Activated naive CD8-positive, alpha-beta T cell treated with anti-CD3 and anti-CD28 coated beads for 36 hours (primary cell): ENCODE measurements around the gene C13orf46. TPM values are rescaled to one million over a fixed set of nuclear protein-coding genes. Genes with fewer than 3 reads are reported as not detected.
A peak's percentile ranks its signal among the peaks of the same experiment; 100 is the strongest.
"Not testable (repeated sequence)": the region's sequence is repeated elsewhere in the genome, so short reads cannot be mapped to it uniquely, and the experiment has no call there.

ENCODE experiments used
- DNase-seq: peaks from one replicate; pipeline ENCODE4 v3.0.0; 2021
- H3K27ac Mint-ChIP-seq: one replicate; pipeline ENCODE4 v1.8.0; 2022; ENCODE audit warnings: mild to moderate bottlenecking, moderate library complexity, mixed read lengths
- H3K27me3 Mint-ChIP-seq: one replicate; pipeline ENCODE4 v1.8.0; 2022; ENCODE audit warnings: mild to moderate bottlenecking, mixed read lengths
- H3K36me3 Mint-ChIP-seq: one replicate; pipeline ENCODE4 v1.8.0; 2021; ENCODE audit warnings: mild to moderate bottlenecking, mixed read lengths
- H3K4me1 Mint-ChIP-seq: one replicate; pipeline ENCODE4 v1.8.0; 2021; ENCODE audit warnings: mixed read lengths
- H3K4me3 Mint-ChIP-seq: one replicate; pipeline ENCODE4 v1.8.0; 2022; ENCODE audit warnings: mild to moderate bottlenecking, moderate library complexity, mixed read lengths
- H3K9me3 Mint-ChIP-seq: one replicate; pipeline ENCODE4 v1.8.0; 2022; ENCODE audit warnings: mixed read lengths
- total RNA-seq, 2 experiments: library from RNA; stranded (reverse); gene quantifications; one replicate each; pipeline ENCODE4 v1.2.3, GENCODE V29; 2021

The C13orf46 gene
- total RNA-seq, 2 experiments from 2014 or later = 0.96 to 0.99 TPM

GRCh38 chr13:113915012-113915763 is 58.7 kb downstream of the C13orf46 start:
- no peak for DNase-seq
- no peak overlapping the region for H3K4me3 Mint-ChIP-seq
- H3K27me3 Mint-ChIP-seq = peaks cover 44% of the 10 kb centered on the region
- no peak overlapping the region for H3K27ac Mint-ChIP-seq
- peaks cover 4% of the 10 kb centered on the region for H3K9me3 Mint-ChIP-seq
- H3K36me3 Mint-ChIP-seq = peaks cover 4% of the 10 kb centered on the region
- H3K4me1 Mint-ChIP-seq = no peaks in the 10 kb centered on the region

- Mint-ChIP-seq H3K27ac (no peak overlapping the region), H3K27me3 (peaks cover 51% of the 10 kb centered on the region), H3K4me3 (no peak overlapping the region), H3K4me1 (no peaks in the 10 kb centered on the region), H3K36me3 (peaks cover 4% of the 10 kb centered on the region), H3K9me3 (peaks cover 4% of the 10 kb centered on the region)
- DNase-seq = no peak
These were observed 59.4 kb downstream of the C13orf46 start for GRCh38 chr13:113914333-113915011.

GRCh38 chr13:113913838-113914237 is 60.0 kb downstream of the C13orf46 start:
- not testable (repeated sequence) for H3K27ac Mint-ChIP-seq, H3K9me3 Mint-ChIP-seq, H3K36me3 Mint-ChIP-seq, H3K4me1 Mint-ChIP-seq, H3K4me3 Mint-ChIP-seq, DNase-seq
- H3K27me3 Mint-ChIP-seq = peaks cover 57% of the 10 kb centered on the region

GRCh38 chr13:113913408-113913807 is 60.5 kb downstream of the C13orf46 start:
- H3K9me3 Mint-ChIP-seq, DNase-seq, H3K4me1 Mint-ChIP-seq, H3K4me3 Mint-ChIP-seq, H3K36me3 Mint-ChIP-seq, H3K27ac Mint-ChIP-seq: not testable (repeated sequence)
- H3K27me3 Mint-ChIP-seq = peaks cover 61% of the 10 kb centered on the region

GRCh38 chr13:113912596-113912995 is 61.3 kb downstream of the C13orf46 start:
- Mint-ChIP-seq H3K4me1 (peaks cover 8% of the 10 kb centered on the region), H3K36me3 (peaks cover 4% of the 10 kb centered on the region), H3K27ac (no peak overlapping the region), H3K27me3 (peaks cover 68% of the 10 kb centered on the region), H3K4me3 (no peak overlapping the region), H3K9me3 (peaks cover 4% of the 10 kb centered on the region)
- DNase-seq = no peak

- H3K27me3 Mint-ChIP-seq = peaks cover 54% of the 10 kb centered on the region
- no peak overlapping the region for H3K27ac Mint-ChIP-seq
- peaks cover 8% of the 10 kb centered on the region for H3K4me1 Mint-ChIP-seq
- peaks cover 4% of the 10 kb centered on the region for H3K36me3 Mint-ChIP-seq
- no peak overlapping the region for H3K4me3 Mint-ChIP-seq
- no peak for DNase-seq
- H3K9me3 Mint-ChIP-seq = peaks cover 4% of the 10 kb centered on the region
These were observed 66.0 kb downstream of the C13orf46 start for GRCh38 chr13:113907635-113908617.

GRCh38 chr13:113906571-113906970 is 67.3 kb downstream of the C13orf46 start:
- DNase-seq = no peak
- no peak overlapping the region for H3K4me3 Mint-ChIP-seq
- no peaks in the 10 kb centered on the region for H3K36me3 Mint-ChIP-seq
- peaks cover 43% of the 10 kb centered on the region for H3K27me3 Mint-ChIP-seq
- no peaks in the 10 kb centered on the region for H3K9me3 Mint-ChIP-seq
- no peak overlapping the region for H3K27ac Mint-ChIP-seq
- H3K4me1 Mint-ChIP-seq = peaks cover 8% of the 10 kb centered on the region

GRCh38 chr13:113905942-113906341 is 67.9 kb downstream of the C13orf46 start:
- H3K4me1 Mint-ChIP-seq = peaks cover 8% of the 10 kb centered on the region
- H3K4me3 Mint-ChIP-seq = no peak overlapping the region
- no peaks in the 10 kb centered on the region for H3K9me3 Mint-ChIP-seq
- H3K27ac Mint-ChIP-seq = no peak overlapping the region
- DNase-seq = no peak
- H3K36me3 Mint-ChIP-seq = no peaks in the 10 kb centered on the region
- H3K27me3 Mint-ChIP-seq = peaks cover 37% of the 10 kb centered on the region

- Mint-ChIP-seq H3K9me3 (no peaks in the 10 kb centered on the region), H3K27ac (no peak overlapping the region), H3K4me1 (peaks cover 8% of the 10 kb centered on the region), H3K4me3 (no peak overlapping the region), H3K36me3 (no peaks in the 10 kb centered on the region), H3K27me3 (peaks cover 28% of the 10 kb centered on the region)
- no peak for DNase-seq
These were observed 68.9 kb downstream of the C13orf46 start for GRCh38 chr13:113905018-113905417.

- no peaks in the 10 kb centered on the region for H3K9me3 Mint-ChIP-seq
- H3K27ac Mint-ChIP-seq = no peak overlapping the region
- peaks cover 22% of the 10 kb centered on the region for H3K27me3 Mint-ChIP-seq
- H3K4me1 Mint-ChIP-seq = peaks cover 8% of the 10 kb centered on the region
- peak; percentile 17 for DNase-seq
- no peaks in the 10 kb centered on the region for H3K36me3 Mint-ChIP-seq
- H3K4me3 Mint-ChIP-seq = no peak overlapping the region
These were observed 69.5 kb downstream of the C13orf46 start for GRCh38 chr13:113904411-113904810.

- Mint-ChIP-seq H3K9me3 (no peaks in the 10 kb centered on the region), H3K36me3 (no peaks in the 10 kb centered on the region), H3K27me3 (peaks cover 17% of the 10 kb centered on the region), H3K4me1 (peaks cover 8% of the 10 kb centered on the region), H3K27ac (no peak overlapping the region), H3K4me3 (no peak overlapping the region)
- no peak for DNase-seq
These were observed 70.0 kb downstream of the C13orf46 start for GRCh38 chr13:113903912-113904311.

Other genes with a start within 250 kb of the C13orf46 start
- gene TMEM255B, start 214.8 kb downstream of the C13orf46 start, total RNA-seq = 1 to 10 TPM; 1.1 to 1.2 TPM
- gene GAS6, start 110.0 kb downstream of the C13orf46 start, total RNA-seq = under 1 TPM; 0.16 to 0.27 TPM
- gene RASA3, start 158.5 kb upstream of the C13orf46 start, total RNA-seq = 10 to 100 TPM; 25.6 to 26.5 TPM
- not detected for gene CFAP97D2, start 205.2 kb upstream of the C13orf46 start, total RNA-seq